ENCODE measurements around the gene ASZ1. TPM values are rescaled to one million over a fixed set of nuclear protein-coding genes. Genes with fewer than 3 reads are reported as not detected.

The ASZ1 gene
- total and polyA plus RNA-seq, 2 of the 4 experiments (the other 2 are of a cell fraction): not detected

- TF ChIP-seq ELK1 (IDR thresholded peaks at IDR 0.05; ENCODE audit: borderline replicate concordance, low read depth, low read length): no peak
- TF ChIP-seq FOS (IDR thresholded peaks at IDR 0.05; ENCODE audit: low read depth, low read length): no peak
- TF ChIP-seq CEBPB (IDR thresholded peaks at IDR 0.05; ENCODE audit: low read depth, low read length): no peak
- H3K14ac ChIP-seq (replicated peaks; ENCODE audit: low read depth, low read length): no peak overlapping the region
- no peak overlapping the region; the same call in 1 of the 2 replicates for H2BK20ac ChIP-seq (ENCODE audit: low read depth, low read length)
- H3K27ac ChIP-seq (ENCODE audit: insufficient read depth, low read length): no peak overlapping the region
- no peak overlapping the region for H2AFZ ChIP-seq (replicated peaks; ENCODE audit: low read length, poor library complexity)
- CTCF ChIA-PET: interaction anchor here (0.8 kb wide), 1 partner anchor 66 kb away, joined by 3 read pairs; no protein-coding TSS in a partner anchor
- H4K5ac ChIP-seq (ENCODE audit: low read depth, low read length): no peak overlapping the region
- H2BK5ac ChIP-seq (ENCODE audit: low read depth, low read length, poor library complexity, severe bottlenecking): no peak overlapping the region
- POLR2A ChIA-PET (ENCODE audit: unreplicated experiment): no interaction called here
- no peak overlapping the region for H3K4ac ChIP-seq (ENCODE audit: low read depth, low read length)
- no peak for ATAC-seq (ENCODE audit: low read depth)
- no TSS peak for BruUV-seq (replicated peaks)
- no peak for DNase-seq
- no peak overlapping the region for H3K18ac ChIP-seq (ENCODE audit: low read depth, low read length)
- intact Hi-C loops (cut with micrococcal nuclease): loop anchor here (5.0 kb wide), 2 partner anchors 42 to 48 kb away; no protein-coding TSS in a partner anchor
- 97% methylated on average over 8 of the region's 10 CpGs; no CpG with 5 or more reads in 1 of the 2 experiments for WGBS, 2 experiments (ENCODE audit: extremely low coverage in 2 of 2, insufficient read length in 1 of 2)
- H4K20me1 ChIP-seq (ENCODE audit: insufficient read depth, low read length): no peaks in the 10 kb centered on the region
- no peak overlapping the region for H2AK5ac ChIP-seq (ENCODE audit: low read depth, low read length)
- H3K27me3 ChIP-seq (ENCODE audit: control insufficient read depth, insufficient read depth, low read length): peaks cover 30% of the 10 kb centered on the region
- H3K36me3 ChIP-seq (ENCODE audit: control insufficient read depth, insufficient read depth, low read length): peaks cover 6% of the 10 kb centered on the region; the same call in 1 of the 2 replicates
- dilution Hi-C loops (cut with HindIII; ENCODE audit: low sequenced_read_pairs, unreplicated experiment): no loop called here
- no peaks in the 10 kb centered on the region for H3K79me1 ChIP-seq (ENCODE audit: low read depth in 1 of 2, low read length in 2 of 2)
- peaks cover 6% of the 10 kb centered on the region; the same call in 1 of the 2 replicates for H3K9me3 ChIP-seq (ENCODE audit: control insufficient read depth, insufficient read depth, low read length)
- H3K4me3 ChIP-seq (ENCODE audit: insufficient read depth, low read depth, low read length): no peak overlapping the region
- H3K23ac ChIP-seq (ENCODE audit: low read depth, low read length): no peak overlapping the region
- in situ Hi-C loops (cut with MboI; ENCODE audit: low sequenced_read_pairs): no loop called here
- H2BK15ac ChIP-seq (ENCODE audit: low read depth, low read length): no peak overlapping the region
- no peak overlapping the region for H3K56ac ChIP-seq (ENCODE audit: extremely low read depth, insufficient read depth, low read length)
- H2AK9ac ChIP-seq (replicated peaks; ENCODE audit: low read depth, low read length, poor library complexity): no peak overlapping the region
- 0 out of 2 replicates have a peak, but pooled peaks cover 2% of the 10 kb centered on the region for H3K9me1 ChIP-seq (ENCODE audit: insufficient read depth, low read length)
- no peak overlapping the region for H3K9ac ChIP-seq (ENCODE audit: low read depth, low read length)
- H4K8ac ChIP-seq (ENCODE audit: low read depth in 2 of 2, low read length in 2 of 2): no peak overlapping the region
- H3K4me1 ChIP-seq (ENCODE audit: control insufficient read depth, insufficient read depth, low read length): peaks cover 7% of the 10 kb centered on the region; the same call in 1 of the 2 replicates
- no peak overlapping the region for H2BK120ac ChIP-seq (ENCODE audit: low read depth, low read length)
- no peak overlapping the region for H4K91ac ChIP-seq (ENCODE audit: insufficient read depth, low read depth, low read length)
- no peak overlapping the region for H3K4me2 ChIP-seq (ENCODE audit: low read depth, low read length)
Measured at GRCh38 chr7:117320523-117320922, 106.8 kb downstream of the ASZ1 start.
